ENCODE results near the gene C3orf18. TPM values are rescaled to one million over a fixed set of nuclear protein-coding genes. Genes with fewer than 3 reads are reported as not detected.

Gene C3orf18
- total RNA-seq, 1 experiment from 2014 or later, result 10.1 TPM

- intact Hi-C loops (cut with micrococcal nuclease), result no loop called here
Observed at GRCh38 chr3:50599716-50600118, 32.2 kb upstream of the C3orf18 start.

GRCh38 chr3:50599115-50599715, 31.7 kb upstream of the C3orf18 start:
- Histone ChIP-seq H4K20me1 (ENCODE audit: insufficient read depth) (no peaks in the 10 kb centered on the region), H2AFZ (ENCODE audit: low read depth, low read length, poor library complexity, severe bottlenecking) (no peak overlapping the region), H3K36me3 (ENCODE audit: control insufficient read depth in 1 of 2, insufficient read depth in 2 of 2, low read length in 2 of 2) (no peaks in the 10 kb centered on the region), H3K4me1 (ENCODE audit: control insufficient read depth in 1 of 2, insufficient read depth in 2 of 2, low read length in 2 of 2) (peaks cover 37 to 40% of the 10 kb centered on the region in 2 experiments), H3K79me2 (ENCODE audit: insufficient read depth, low read length) (no peaks in the 10 kb centered on the region), H3K9ac (ENCODE audit: low read length) (no peak overlapping the region), H3K27me3 (ENCODE audit: insufficient read depth, low read length) (no peaks in the 10 kb centered on the region), H3K4me3 (replicated peaks in 1 of 2; ENCODE audit: low read depth in 1 of 2, low read length in 2 of 2) (no peak overlapping the region), H3K4me2 (ENCODE audit: low read length) (no peak overlapping the region), H3K9me3 (ENCODE audit: control insufficient read depth in 1 of 2, insufficient read depth in 1 of 2, low read depth in 1 of 2, low read length in 2 of 2) (no peaks in the 10 kb centered on the region), H3K9me2 (ENCODE audit: insufficient read depth) (no peaks in the 10 kb centered on the region), H3K27ac (ENCODE audit: low read depth, low read length) (no peak overlapping the region)
- DNase-seq (ENCODE audit: low read depth, low spot score) (no peak), ATAC-seq (no peak)
- ChIA-PET POLR2A (no interaction called here), CTCF (no interaction called here), RAD21 (ENCODE audit: low non-redundant PET in 1 of 2, low total read pairs in 2 of 2, uncharacterized antibody in 2 of 2, unreplicated experiment in 2 of 2) (no interaction called here)
- intact Hi-C loops (cut with micrococcal nuclease), result no loop called here
- BruUV-seq (replicated peaks), result no TSS peak
- TF ChIP-seq SRF (IDR thresholded peaks at IDR 0.05; ENCODE audit: low read depth) (no peak), RAD21 (IDR thresholded peaks at IDR 0.05; ENCODE audit: low read depth) (no peak), JUND (IDR thresholded peaks at IDR 0.05) (no peak), REST (IDR thresholded peaks at IDR 0.05; ENCODE audit: low read depth) (no peak), SIN3A (IDR thresholded peaks at IDR 0.05; ENCODE audit: low read depth) (no peak), FOSL1 (IDR thresholded peaks at IDR 0.05; ENCODE audit: low read depth) (no peak), ELF1 (IDR thresholded peaks at IDR 0.05; ENCODE audit: borderline replicate concordance, low read depth) (no peak), SP1 (IDR thresholded peaks at IDR 0.05; ENCODE audit: low read depth) (no peak), MAX (IDR thresholded peaks at IDR 0.05) (no peak), CEBPB (IDR thresholded peaks at IDR 0.05; ENCODE audit: low read depth) (no peak), ATF3 (IDR thresholded peaks at IDR 0.05) (no peak), TCF7L2 (IDR thresholded peaks at IDR 0.05; ENCODE audit: borderline replicate concordance, extremely low read depth, insufficient read depth, insufficient read length) (no peak), CBX3 (IDR thresholded peaks at IDR 0.05; ENCODE audit: low read depth) (no peak), ZFX (IDR thresholded peaks at IDR 0.05) (no peak), CTCF (IDR thresholded peaks at IDR 0.05 in 2 of 3, conservative IDR thresholded peaks at IDR 0.05 in 1 of 3; ENCODE audit: borderline replicate concordance in 1 of 3, insufficient read depth in 1 of 3, low read depth in 2 of 3, low read length in 2 of 3) (no peak)

More at GRCh38 chr3:50599716-50600118, 32.2 kb upstream of the C3orf18 start:
- ATAC-seq (no peak), DNase-seq (ENCODE audit: low read depth, low spot score) (no peak)
- Histone ChIP-seq H4K20me1 (ENCODE audit: insufficient read depth) (no peaks in the 10 kb centered on the region), H3K9me3 (ENCODE audit: control insufficient read depth in 1 of 2, insufficient read depth in 1 of 2, low read depth in 1 of 2, low read length in 2 of 2) (no peaks in the 10 kb centered on the region), H3K4me2 (ENCODE audit: low read length) (0 out of 2 replicates have a peak overlapping the region, but pooled peaks have one; percentile 78), H3K27ac (ENCODE audit: low read depth, low read length) (no peak overlapping the region), H3K4me3 (replicated peaks in 1 of 2; ENCODE audit: low read depth in 1 of 2, low read length in 2 of 2) (no peak overlapping the region), H2AFZ (ENCODE audit: low read depth, low read length, poor library complexity, severe bottlenecking) (no peak overlapping the region), H3K4me1 (ENCODE audit: control insufficient read depth in 1 of 2, insufficient read depth in 2 of 2, low read length in 2 of 2) (peaks cover 37 to 40% of the 10 kb centered on the region in 2 experiments), H3K36me3 (ENCODE audit: control insufficient read depth in 1 of 2, insufficient read depth in 2 of 2, low read length in 2 of 2) (no peaks in the 10 kb centered on the region), H3K9ac (ENCODE audit: low read length) (no peak overlapping the region), H3K9me2 (ENCODE audit: insufficient read depth) (no peaks in the 10 kb centered on the region), H3K27me3 (ENCODE audit: insufficient read depth, low read length) (no peaks in the 10 kb centered on the region), H3K79me2 (ENCODE audit: insufficient read depth, low read length) (no peaks in the 10 kb centered on the region)
- ChIA-PET POLR2A (no interaction called here), RAD21 (ENCODE audit: low non-redundant PET in 1 of 2, low total read pairs in 2 of 2, uncharacterized antibody in 2 of 2, unreplicated experiment in 2 of 2) (interaction anchor here in 1 of 2 experiments (1.0 kb wide), 1 partner anchor 31 kb away, joined by 3 read pairs; the partner anchor contains the start of gene HEMK1), CTCF (no interaction called here)
- BruUV-seq (replicated peaks), result no TSS peak
- TF ChIP-seq TCF7L2 (IDR thresholded peaks at IDR 0.05; ENCODE audit: borderline replicate concordance, extremely low read depth, insufficient read depth, insufficient read length), result no peak
- no peak for TF ChIP-seq ELF1 (IDR thresholded peaks at IDR 0.05; ENCODE audit: borderline replicate concordance, low read depth)
